T-helper 17 cell (primary cell): ENCODE measurements around the gene ZNF516. TPM values are rescaled to one million over a fixed set of nuclear protein-coding genes. Genes with fewer than 3 reads are reported as not detected.

ENCODE experiments used
- ATAC-seq: fragments of 150-1000 bp; cut with Tn5 transposase; 2 replicates; pipeline ENCODE4 v1.10.0; 2021; ENCODE audit warnings: mild to moderate bottlenecking, moderate library complexity
- DNase-seq, 3 donors: peaks; one replicate each; pipeline versions ENCODE4 v3.0.0 to v3.0.0-alpha.2; 2020 to 2021
- H3K9me3 ChIP-seq: one replicate; pipeline ENCODE4 v1.7.0; 2013; ENCODE audit warnings: low read length, mild to moderate bottlenecking; ENCODE audit not compliant: control insufficient read depth, poor library complexity, severe bottlenecking
- H3K27ac Mint-ChIP-seq: one replicate; pipeline ENCODE4 v1.8.0; 2022; ENCODE audit warnings: mild to moderate bottlenecking, moderate library complexity, mixed read lengths
- H3K27me3 Mint-ChIP-seq: one replicate; pipeline ENCODE4 v1.8.0; 2022; ENCODE audit warnings: mixed read lengths
- H3K36me3 Mint-ChIP-seq: one replicate; pipeline ENCODE4 v1.8.0; 2022; ENCODE audit warnings: low read depth, mixed read lengths
- H3K4me1 Mint-ChIP-seq: one replicate; pipeline ENCODE4 v1.8.0; 2022; ENCODE audit warnings: mild to moderate bottlenecking, mixed read lengths
- H3K4me3 Mint-ChIP-seq: one replicate; pipeline ENCODE4 v1.8.0; 2022; ENCODE audit warnings: mild to moderate bottlenecking, moderate library complexity, mixed read lengths
- total RNA-seq, 4 donors: library from RNA in 2 of 4; stranded (reverse) in 2 of 4; gene quantifications; one replicate each; pipeline ENCODE4 v1.2.3 and lab custom pipeline; 2022 to 2026

ZNF516 gene
- total RNA-seq, 2 donors from 2014 or later = 16.5 to 29.6 TPM

DNA sequence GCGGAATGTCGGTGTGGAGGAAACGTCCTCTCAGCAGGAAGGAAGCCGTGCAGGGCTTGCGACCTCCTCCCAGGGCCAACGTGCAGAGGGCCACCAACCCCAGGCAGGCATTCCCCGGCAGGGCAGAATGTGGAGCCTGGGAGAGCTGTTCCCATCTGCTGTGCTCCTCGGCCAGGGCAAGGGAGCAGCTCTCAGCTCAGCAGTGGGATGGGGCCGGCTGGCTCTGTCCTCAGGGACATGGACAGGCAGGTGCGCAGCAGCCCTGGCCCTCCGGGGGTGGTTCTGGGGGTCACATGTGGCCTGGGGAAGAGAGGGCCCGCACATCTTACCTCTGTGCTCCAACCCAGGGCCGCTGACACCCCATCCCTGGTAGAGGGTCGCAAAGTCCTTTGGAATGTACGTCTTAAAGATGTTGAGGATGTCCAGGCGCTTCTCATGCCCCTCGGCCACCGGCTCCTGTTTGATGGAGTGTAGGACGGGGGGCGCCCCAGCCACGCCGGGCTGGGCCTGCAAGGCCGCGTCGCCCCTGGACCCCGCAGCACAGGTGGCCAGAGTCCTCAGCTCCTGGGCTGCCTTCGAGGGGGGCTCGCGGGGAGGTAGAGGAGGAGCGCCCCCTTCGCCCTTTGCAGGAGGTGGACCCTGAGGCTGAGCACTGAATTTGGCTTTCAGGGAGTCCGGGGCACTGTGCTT, 116.4 kb downstream of the ZNF516 start:
- Mint-ChIP-seq H3K4me3 (no peak overlapping the region), H3K4me1 (peaks cover 35% of the 10 kb centered on the region), H3K36me3 (no peaks in the 10 kb centered on the region), H3K27ac (no peak overlapping the region), H3K27me3 (no peaks in the 10 kb centered on the region)
- no peak for DNase-seq
- no peak for ATAC-seq
- no peaks in the 10 kb centered on the region for H3K9me3 ChIP-seq

- H3K9me3 ChIP-seq = no peaks in the 10 kb centered on the region
- no peak for DNase-seq
- H3K27ac Mint-ChIP-seq = peak overlapping the region; percentile 86
- no peak for ATAC-seq
- H3K4me1 Mint-ChIP-seq = peaks cover 44% of the 10 kb centered on the region
- no peaks in the 10 kb centered on the region for H3K27me3 Mint-ChIP-seq
- no peaks in the 10 kb centered on the region for H3K36me3 Mint-ChIP-seq
- peak overlapping the region; percentile 41 for H3K4me3 Mint-ChIP-seq
Observed at GRCh38 chr18:76377359-76377756, 117.7 kb downstream of the ZNF516 start.

DNA sequence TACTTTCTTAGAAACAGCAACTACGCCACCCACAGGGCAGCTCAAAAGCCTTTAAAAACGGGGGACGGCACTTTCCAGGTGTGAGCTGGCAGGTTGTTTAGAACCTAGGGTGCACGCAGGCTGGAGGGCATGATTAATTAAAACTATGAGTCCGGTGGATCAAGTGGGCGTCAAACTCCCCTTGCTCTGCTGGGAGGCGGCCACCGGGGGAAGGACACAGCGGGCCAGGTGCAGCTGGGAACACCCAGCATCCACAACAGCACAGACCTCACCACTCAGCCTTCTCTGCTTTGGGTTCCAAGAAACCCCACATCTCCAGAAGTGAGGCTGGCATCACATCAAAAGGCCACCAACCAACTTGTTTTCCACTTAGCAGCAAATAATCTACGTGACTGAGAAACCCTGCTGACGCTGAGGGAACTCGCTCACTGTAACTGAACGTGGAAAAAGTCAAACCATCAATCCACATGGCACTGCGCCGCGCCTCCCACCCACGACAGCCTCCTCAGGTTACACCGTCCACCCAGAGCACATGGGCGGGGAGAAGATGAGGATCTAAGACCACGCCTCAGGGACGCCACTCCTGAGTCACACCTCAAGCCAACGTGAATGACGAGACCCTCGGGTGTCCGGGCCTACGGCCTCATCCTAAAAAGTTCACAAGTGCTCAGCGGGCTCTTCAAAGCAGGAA, 118.2 kb downstream of the ZNF516 start:
- H3K4me3 Mint-ChIP-seq = peak overlapping the region; percentile 41
- peaks cover 44% of the 10 kb centered on the region for H3K4me1 Mint-ChIP-seq
- peak overlapping the region; percentile 86 for H3K27ac Mint-ChIP-seq
- H3K27me3 Mint-ChIP-seq = no peaks in the 10 kb centered on the region
- no peaks in the 10 kb centered on the region for H3K9me3 ChIP-seq
- ATAC-seq = peak; percentile 53
- no peak for DNase-seq
- no peaks in the 10 kb centered on the region for H3K36me3 Mint-ChIP-seq

DNA sequence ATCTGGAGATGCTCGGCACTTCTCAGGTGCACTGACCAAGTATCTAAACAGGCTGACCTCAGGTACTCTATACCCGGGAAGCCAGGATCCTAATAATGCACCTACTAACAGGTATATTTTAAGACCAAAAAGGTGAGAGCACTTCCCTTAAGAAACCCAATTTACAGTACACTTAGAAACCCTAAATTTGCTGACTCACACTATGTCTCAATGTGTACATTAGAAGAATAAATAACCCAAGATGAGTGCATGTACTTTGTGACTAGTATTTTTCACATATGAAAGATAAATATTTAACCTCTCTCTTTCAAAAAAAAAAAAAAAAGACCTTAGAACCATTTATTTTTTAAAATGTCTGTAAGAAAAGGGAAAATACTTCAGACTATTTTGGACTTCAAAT, 118.8 kb downstream of the ZNF516 start:
- Mint-ChIP-seq H3K4me1 (peaks cover 44% of the 10 kb centered on the region), H3K27me3 (no peaks in the 10 kb centered on the region), H3K36me3 (no peaks in the 10 kb centered on the region), H3K4me3 (peak overlapping the region; percentile 88), H3K27ac (peak overlapping the region; percentile 86)
- ATAC-seq (no peak), DNase-seq (no peak)
- H3K9me3 ChIP-seq = no peaks in the 10 kb centered on the region

GRCh38 chr18:76374330-76375281, 120.4 kb downstream of the ZNF516 start:
- no peaks in the 10 kb centered on the region for H3K27me3 Mint-ChIP-seq
- H3K27ac Mint-ChIP-seq = peak overlapping the region; percentile 86
- H3K4me1 Mint-ChIP-seq = peaks cover 44% of the 10 kb centered on the region
- H3K4me3 Mint-ChIP-seq = peak overlapping the region; percentile 88
- H3K9me3 ChIP-seq = no peaks in the 10 kb centered on the region
- DNase-seq (no peak), ATAC-seq (peak; percentile 66)
- no peaks in the 10 kb centered on the region for H3K36me3 Mint-ChIP-seq

GRCh38 chr18:76373297-76373696, 121.7 kb downstream of the ZNF516 start:
- Mint-ChIP-seq H3K27me3 (no peaks in the 10 kb centered on the region), H3K4me3 (no peak overlapping the region), H3K4me1 (peaks cover 44% of the 10 kb centered on the region), H3K27ac (peak overlapping the region; percentile 86), H3K36me3 (no peaks in the 10 kb centered on the region)
- DNase-seq (no peak), ATAC-seq (no peak)
- H3K9me3 ChIP-seq = no peaks in the 10 kb centered on the region

GRCh38 chr18:76371301-76372203, 123.5 kb downstream of the ZNF516 start:
- H3K4me3 Mint-ChIP-seq = no peak overlapping the region
- H3K27ac Mint-ChIP-seq = no peak overlapping the region
- H3K36me3 Mint-ChIP-seq = no peaks in the 10 kb centered on the region

DNA sequence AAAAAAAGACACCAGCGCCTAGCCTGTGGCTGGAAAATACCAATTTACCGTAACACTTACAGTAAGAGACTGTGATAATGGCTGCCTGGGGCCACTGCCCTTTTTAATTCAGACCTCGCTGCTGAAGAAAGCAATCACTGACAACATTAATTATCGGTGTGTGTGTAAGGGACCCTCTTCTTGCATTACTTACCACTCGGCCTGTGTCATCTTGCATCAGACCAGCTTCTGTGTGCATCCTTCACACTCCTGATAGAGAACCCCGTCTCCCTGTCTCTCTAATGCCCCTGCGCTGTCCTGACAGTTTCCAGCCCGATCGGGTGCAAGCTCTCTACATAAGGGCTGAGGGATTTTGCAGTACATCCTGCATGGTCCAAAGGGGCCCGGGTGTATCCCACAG, 124.4 kb downstream of the ZNF516 start:
- Mint-ChIP-seq H3K4me1 (peaks cover 37% of the 10 kb centered on the region), H3K27ac (no peak overlapping the region), H3K36me3 (no peaks in the 10 kb centered on the region), H3K27me3 (no peaks in the 10 kb centered on the region), H3K4me3 (no peak overlapping the region)
- H3K9me3 ChIP-seq = no peaks in the 10 kb centered on the region
- ATAC-seq (no peak), DNase-seq (no peak)

More at GRCh38 chr18:76371301-76372203, 123.5 kb downstream of the ZNF516 start:
- Mint-ChIP-seq H3K27me3 (no peaks in the 10 kb centered on the region), H3K4me1 (peaks cover 42% of the 10 kb centered on the region)
- DNase-seq (no peak), ATAC-seq (no peak)
- H3K9me3 ChIP-seq = no peaks in the 10 kb centered on the region

DNA sequence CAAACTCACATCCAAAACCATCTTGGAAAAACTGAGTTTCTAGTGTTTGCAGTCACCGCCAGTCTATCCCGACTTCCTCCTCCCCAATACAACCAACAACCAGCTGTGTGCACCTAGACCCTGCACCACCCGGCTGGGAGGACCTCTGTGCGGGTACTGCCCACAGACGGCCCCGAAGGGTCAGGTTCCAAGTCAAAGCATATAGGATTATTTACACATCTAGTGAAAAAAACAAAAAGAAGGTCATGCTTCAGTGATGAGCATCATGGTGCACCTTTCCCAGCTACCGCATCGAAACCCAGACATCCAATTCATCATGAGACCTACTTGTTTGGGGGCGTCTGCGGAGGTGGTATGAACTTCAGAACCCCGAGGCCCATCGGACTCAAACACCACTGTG, 124.8 kb downstream of the ZNF516 start:
- Mint-ChIP-seq H3K4me1 (peaks cover 33% of the 10 kb centered on the region), H3K27ac (no peak overlapping the region)

GRCh38 chr18:76369791-76370190, 125.3 kb downstream of the ZNF516 start:
- peaks cover 29% of the 10 kb centered on the region for H3K4me1 Mint-ChIP-seq
- H3K27me3 Mint-ChIP-seq = no peaks in the 10 kb centered on the region
- no peaks in the 10 kb centered on the region for H3K9me3 ChIP-seq
- no peaks in the 10 kb centered on the region for H3K36me3 Mint-ChIP-seq
- H3K4me3 Mint-ChIP-seq = no peak overlapping the region
- no peak for ATAC-seq
- H3K27ac Mint-ChIP-seq = no peak overlapping the region
- DNase-seq = no peak

More for the DNA sequence above, 124.8 kb downstream of the ZNF516 start:
- Mint-ChIP-seq H3K36me3 (no peaks in the 10 kb centered on the region), H3K27me3 (no peaks in the 10 kb centered on the region), H3K4me3 (no peak overlapping the region)
- no peaks in the 10 kb centered on the region for H3K9me3 ChIP-seq
- DNase-seq = no peak
- no peak for ATAC-seq

GRCh38 chr18:76368976-76369375, 126.1 kb downstream of the ZNF516 start:
- no peak for DNase-seq
- H3K9me3 ChIP-seq = no peaks in the 10 kb centered on the region
- H3K27ac Mint-ChIP-seq = no peak overlapping the region
- no peak overlapping the region for H3K4me3 Mint-ChIP-seq
- ATAC-seq = no peak
- H3K27me3 Mint-ChIP-seq = no peaks in the 10 kb centered on the region
- no peaks in the 10 kb centered on the region for H3K36me3 Mint-ChIP-seq
- H3K4me1 Mint-ChIP-seq = peaks cover 22% of the 10 kb centered on the region

DNA sequence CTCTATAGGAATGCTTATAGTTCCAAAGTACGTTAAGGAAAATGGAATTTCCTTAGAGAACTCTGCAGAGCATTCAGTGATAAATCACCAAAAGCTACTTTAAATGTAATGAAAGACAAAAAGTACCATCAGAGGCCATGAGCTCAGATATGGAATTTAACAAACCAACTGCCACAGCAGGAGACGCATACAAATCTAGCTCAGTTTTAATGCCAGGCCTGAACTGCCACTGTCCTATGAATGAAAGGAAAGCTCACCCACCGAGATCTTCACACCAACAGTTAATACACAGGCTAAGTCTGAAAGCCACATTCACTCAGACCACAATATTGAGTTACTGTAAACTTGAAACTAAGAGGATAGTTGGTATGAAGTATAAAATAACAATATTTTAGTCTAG, 126.8 kb downstream of the ZNF516 start:
- no peaks in the 10 kb centered on the region for H3K9me3 ChIP-seq
- peaks cover 15% of the 10 kb centered on the region for H3K4me1 Mint-ChIP-seq
- no peak for DNase-seq
- H3K36me3 Mint-ChIP-seq = no peaks in the 10 kb centered on the region
- no peak for ATAC-seq
- no peak overlapping the region for H3K4me3 Mint-ChIP-seq
- H3K27ac Mint-ChIP-seq = no peak overlapping the region
- no peaks in the 10 kb centered on the region for H3K27me3 Mint-ChIP-seq
